IPS-NIHi11 (cell line): ENCODE measurements around the gene ZNF394.

Source experiments
- DNase-seq: peaks from one replicate; pipeline ENCODE4 v3.0.0; 2012; ENCODE audit warnings: mixed read lengths, low spot score

The ZNF394 gene

DNA sequence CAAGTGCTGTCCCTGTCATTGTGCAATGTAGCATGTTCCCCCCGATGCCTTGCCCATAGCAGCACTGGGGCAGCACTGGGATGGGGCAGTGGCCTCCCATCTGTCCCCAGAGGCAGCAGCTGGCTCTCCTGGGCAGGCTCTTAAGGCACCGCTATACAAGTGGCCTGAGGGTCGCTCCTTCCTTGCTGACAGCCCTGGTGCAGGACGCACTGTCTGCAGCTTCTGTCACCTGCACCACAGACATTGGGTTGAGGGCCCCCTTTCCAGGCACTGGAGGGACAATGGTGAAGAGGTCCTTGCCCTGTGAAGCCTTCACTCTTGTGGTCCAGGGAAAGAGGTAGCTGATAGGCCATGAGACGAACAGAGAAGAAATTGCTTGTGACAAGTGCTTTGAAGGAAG is 50.8 kb downstream of the ZNF394 start:
- DNase-seq, result no peak

DNA sequence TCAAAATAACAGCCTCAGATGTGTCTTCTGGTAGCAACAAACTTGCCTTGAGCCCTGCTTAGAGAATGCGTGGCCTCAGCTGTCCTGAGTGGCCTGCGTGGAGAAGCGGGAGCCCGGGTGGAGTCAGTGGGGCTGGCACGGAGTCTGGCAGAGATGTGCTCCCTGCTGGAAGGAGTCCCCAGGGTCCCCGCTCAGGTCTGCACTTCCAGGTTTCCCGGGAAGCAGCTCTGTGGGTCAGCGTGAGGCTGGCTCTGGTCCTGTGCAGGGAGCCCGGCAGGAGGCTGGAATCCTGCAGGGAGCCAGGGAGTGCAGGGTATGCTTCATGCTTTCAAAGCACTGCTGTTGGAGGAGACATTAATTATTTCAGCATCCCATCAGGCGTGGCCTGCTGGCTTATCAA is 51.2 kb downstream of the ZNF394 start:
- no peak for DNase-seq

GRCh38 chr7:99447943-99448342 is 52.1 kb downstream of the ZNF394 start:
- DNase-seq, result no peak

- DNase-seq, result no peak
These were observed 54.0 kb downstream of the ZNF394 start for GRCh38 chr7:99446096-99446495.
